Neuronal stem cell (in vitro differentiated cells): ENCODE results near the gene NUTM1.

Source experiments
- DNase-seq: peaks from one replicate; pipeline ENCODE4 v3.0.0-alpha.2; 2013; ENCODE audit warnings: low spot score
- H2AFZ ChIP-seq: one replicate; pipeline ENCODE4 v1.6.1; 2013; ENCODE audit warnings: mild to moderate bottlenecking, low read length, inconsistent platforms
- H2AK5ac ChIP-seq: 2 replicates; pipeline ENCODE4 v1.6.1; 2013; ENCODE audit warnings: low read depth, mild to moderate bottlenecking, inconsistent platforms, low read length, moderate library complexity, mixed read lengths
- H2BK120ac ChIP-seq: 2 replicates; pipeline ENCODE4 v1.6.1; 2013; ENCODE audit warnings: low read depth, mild to moderate bottlenecking, inconsistent platforms, low read length, moderate library complexity, mixed read lengths
- H2BK12ac ChIP-seq: one replicate; pipeline ENCODE4 v1.6.1; 2013; ENCODE audit warnings: low read length, inconsistent platforms
- H2BK15ac ChIP-seq: 2 replicates; pipeline ENCODE4 v1.6.1; 2013; ENCODE audit warnings: mild to moderate bottlenecking, low read length, inconsistent platforms, mixed read lengths
- H2BK5ac ChIP-seq: one replicate; pipeline ENCODE4 v1.6.1; 2013; ENCODE audit warnings: inconsistent platforms, mild to moderate bottlenecking, low read length, moderate library complexity
- H3K14ac ChIP-seq: one replicate; pipeline ENCODE4 v1.6.1; 2013; ENCODE audit warnings: low read length, inconsistent platforms
- H3K18ac ChIP-seq: 2 replicates; pipeline ENCODE4 v1.6.1; 2013; ENCODE audit warnings: low read length, inconsistent platforms
- H3K23ac ChIP-seq: 2 replicates; pipeline ENCODE4 v1.6.1; 2013; ENCODE audit warnings: low read depth, mild to moderate bottlenecking, mixed read lengths, low read length, inconsistent platforms; ENCODE audit not compliant: poor library complexity
- H3K27ac ChIP-seq: replicated peaks from 3 replicates; pipeline ENCODE4 v1.5.1; 2013; ENCODE audit warnings: low read length, inconsistent platforms
- H3K27me3 ChIP-seq, 3 experiments: 2 replicates each; pipeline ENCODE4 v1.6.1; 2013; ENCODE audit warnings: low read length in 3 of 3, mild to moderate bottlenecking in 2 of 3, inconsistent platforms in 1 of 3, low read depth in 1 of 3, mixed read lengths in 1 of 3, moderate library complexity in 1 of 3; ENCODE audit not compliant: control insufficient read depth in 3 of 3, insufficient read depth in 3 of 3
- H3K36me3 ChIP-seq, 2 donors: replicated peaks in 1 of 2; 2 replicates each; pipeline ENCODE4 v1.6.1; 2013; ENCODE audit warnings: low read length in 2 of 2; ENCODE audit not compliant: control insufficient read depth in 2 of 2, insufficient read depth in 2 of 2
- H3K4ac ChIP-seq: 2 replicates; pipeline ENCODE4 v1.6.1; 2013; ENCODE audit warnings: inconsistent platforms, mild to moderate bottlenecking, low read length, moderate library complexity
- H3K4me1 ChIP-seq, 2 donors: 1 replicate in 1 of 2; 2 replicates in 1 of 2; pipeline ENCODE4 v1.6.1; 2013; ENCODE audit warnings: low read length in 2 of 2, low read depth in 1 of 2; ENCODE audit not compliant: control insufficient read depth in 2 of 2, insufficient read depth in 1 of 2
- H3K4me2 ChIP-seq: one replicate; pipeline ENCODE4 v1.6.1; 2013; ENCODE audit warnings: mild to moderate bottlenecking, low read length, inconsistent platforms; ENCODE audit not compliant: insufficient read depth, poor library complexity, severe bottlenecking
- H3K4me3 ChIP-seq, 2 donors: 2 replicates each; pipeline ENCODE4 v1.5.1; 2013; ENCODE audit warnings: low read length in 2 of 2, mild to moderate bottlenecking in 2 of 2, inconsistent platforms in 1 of 2, moderate library complexity in 1 of 2
- H3K79me1 ChIP-seq: one replicate; pipeline ENCODE4 v1.6.1; 2013; ENCODE audit warnings: low read depth, mild to moderate bottlenecking, inconsistent platforms, low read length, moderate library complexity
- H3K9ac ChIP-seq: one replicate; pipeline ENCODE4 v1.6.1; 2013; ENCODE audit warnings: mild to moderate bottlenecking, low read depth, low read length, inconsistent platforms; ENCODE audit not compliant: poor library complexity
- H3K9me3 ChIP-seq, 2 donors: replicated peaks in 1 of 2; 2 replicates each; pipeline versions ENCODE3 to v1.6.1; 2013; ENCODE audit warnings: low read length in 2 of 2, mild to moderate bottlenecking in 2 of 2, inconsistent platforms in 1 of 2, low read depth in 1 of 2, mixed read lengths in 1 of 2, moderate library complexity in 1 of 2; ENCODE audit not compliant: control insufficient read depth in 2 of 2, insufficient read depth in 1 of 2
- H4K8ac ChIP-seq: one replicate; pipeline ENCODE4 v1.6.1; 2013; ENCODE audit warnings: low read depth, mild to moderate bottlenecking, inconsistent platforms, low read length, moderate library complexity
- H4K91ac ChIP-seq: one replicate; pipeline ENCODE4 v1.6.1; 2013; ENCODE audit warnings: low read length, low read depth, mild to moderate bottlenecking, inconsistent platforms; ENCODE audit not compliant: poor library complexity
- WGBS, 2 donors: extraction: QIAGEN DNeasy Blood & Tissue Kit; methylation state at CpG; one replicate each; pipeline ENCODE4 v1.1.7; 2013; ENCODE audit warnings: missing lambda C conversion rate in 2 of 2, mixed read lengths in 1 of 2; ENCODE audit not compliant: insufficient read length in 2 of 2, insufficient replicate concordance in 1 of 2; ENCODE audit errors: extremely low coverage in 2 of 2; 5-methylcytosine and 5-hydroxymethylcytosine counted together

Gene NUTM1

DNA sequence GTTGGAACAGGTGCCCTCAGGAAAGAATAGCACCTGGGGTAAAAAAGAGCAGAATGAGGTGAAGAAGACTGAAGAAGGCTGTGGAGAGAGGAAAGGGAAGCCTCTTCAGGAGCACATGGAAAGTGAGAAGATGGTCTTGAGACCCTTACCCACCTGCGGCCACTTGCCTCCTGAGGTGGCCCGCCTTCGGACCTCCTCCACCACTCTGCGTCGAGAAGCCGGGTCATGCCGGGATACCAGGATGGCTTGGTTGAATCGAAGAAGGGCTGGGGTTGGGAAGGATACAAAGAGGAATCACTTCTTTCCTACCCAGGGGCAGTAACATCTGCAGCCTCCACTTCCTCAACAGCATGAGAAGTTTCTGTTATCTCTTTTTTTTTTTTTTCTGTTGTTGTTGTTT lies 20.9 kb downstream of the NUTM1 start:
- Histone ChIP-seq H3K4me2 (no peak overlapping the region), H3K23ac (no peak overlapping the region), H3K27ac (no peak overlapping the region), H4K91ac (no peak overlapping the region), H2BK12ac (no peak overlapping the region), H3K14ac (no peak overlapping the region), H3K4me3 (no peak overlapping the region), H2AK5ac (no peak overlapping the region), H2BK5ac (no peak overlapping the region), H3K9ac (no peak overlapping the region), H3K79me1 (peaks cover 4% of the 10 kb centered on the region), H3K36me3 (peaks cover 24 to 46% of the 10 kb centered on the region in 2 donors), H3K9me3 (peaks cover 0 to 1% of the 10 kb centered on the region in 2 donors), H2BK15ac (no peak overlapping the region), H2AFZ (no peak overlapping the region), H2BK120ac (no peak overlapping the region), H3K4me1 (peaks cover 8 to 12% of the 10 kb centered on the region in 2 donors), H3K27me3 (no peaks in the 10 kb centered on the region), H4K8ac (no peak overlapping the region), H3K4ac (no peak overlapping the region), H3K18ac (no peak overlapping the region)
- WGBS, 2 donors, result no CpG with 5 or more reads among the region's 8 CpGs
- no peak for DNase-seq

DNA sequence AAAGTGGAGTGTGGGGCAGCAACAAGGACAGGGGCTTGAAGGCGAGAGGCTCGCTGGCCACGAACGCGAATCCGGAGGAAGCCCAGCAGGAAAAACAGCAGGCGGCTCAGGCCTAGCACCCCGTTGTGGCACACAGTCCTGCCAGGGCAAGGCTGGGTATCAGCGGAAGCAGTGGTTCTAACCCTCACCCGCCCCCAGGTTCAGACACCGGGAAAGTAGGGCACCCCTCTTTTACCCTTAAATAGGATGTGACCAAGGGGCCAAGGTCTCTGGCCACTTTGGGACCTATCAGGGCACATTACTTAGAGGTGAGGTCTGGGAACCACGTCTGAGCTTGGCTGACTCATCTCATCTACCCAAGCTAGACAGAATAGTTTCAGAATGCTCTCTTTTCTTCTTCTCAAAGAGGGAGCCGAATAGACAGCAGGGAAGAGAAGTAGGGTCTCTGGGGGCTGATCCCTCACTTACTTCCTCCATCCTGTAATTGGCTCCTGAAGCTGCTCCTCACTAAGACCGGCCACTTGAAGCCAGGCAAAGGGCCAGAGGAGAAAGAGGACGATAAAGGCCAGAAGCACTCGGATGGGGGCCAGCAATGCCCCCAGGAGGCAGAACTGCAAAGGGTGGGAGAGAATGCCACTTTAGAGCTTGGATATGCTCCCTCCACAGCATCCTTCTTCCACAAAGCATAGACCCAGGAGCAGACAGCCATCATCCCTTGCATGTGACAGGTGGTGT lies 22.1 kb downstream of the NUTM1 start:
- Histone ChIP-seq H3K4ac (peak overlapping the region; percentile 32), H3K4me1 (peaks cover 8 to 12% of the 10 kb centered on the region in 2 donors), H3K27me3 (no peaks in the 10 kb centered on the region), H3K4me2 (no peak overlapping the region), H3K79me1 (peaks cover 4% of the 10 kb centered on the region), H2BK12ac (no peak overlapping the region), H3K9ac (no peak overlapping the region), H2BK120ac (no peak overlapping the region), H3K36me3 (peaks cover 17 to 33% of the 10 kb centered on the region in 2 donors), H2AK5ac (no peak overlapping the region), H3K27ac (no peak overlapping the region), H4K91ac (peak overlapping the region; percentile 64), H2BK15ac (no peak overlapping the region), H3K14ac (no peak overlapping the region), H3K18ac (peak overlapping the region; percentile 48), H3K9me3 (peaks cover 0 to 1% of the 10 kb centered on the region in 2 donors), H3K4me3 (peak overlapping the region in 1 of 2 donors; percentile 98), H3K23ac (no peak overlapping the region), H4K8ac (no peak overlapping the region), H2BK5ac (no peak overlapping the region), H2AFZ (peak overlapping the region; percentile 100)
- no CpG with 5 or more reads among the region's 16 CpGs for WGBS, 2 donors
- DNase-seq, result no peak

DNA sequence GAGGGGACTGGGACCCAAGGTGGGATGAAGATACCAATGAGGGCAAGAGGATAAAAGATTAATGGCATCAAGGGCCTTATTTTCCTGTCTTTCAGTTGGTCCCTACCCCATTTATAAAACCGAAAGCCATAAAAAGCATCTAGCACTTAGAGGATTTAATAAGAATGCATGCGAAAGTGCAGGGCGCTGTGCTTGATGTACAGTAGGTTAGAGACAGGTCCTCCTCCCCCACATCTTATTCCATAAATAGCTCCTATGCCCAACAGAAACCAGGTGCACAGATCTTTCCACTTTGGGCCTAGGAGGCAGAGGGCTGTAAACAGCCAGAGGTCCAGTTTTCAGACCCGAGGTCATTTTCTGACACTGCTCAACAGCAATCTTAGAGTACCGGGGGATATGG lies 22.7 kb downstream of the NUTM1 start:
- H3K36me3 ChIP-seq, result peaks cover 17 to 28% of the 10 kb centered on the region in 2 donors
- peak overlapping the region; percentile 100 for H2AFZ ChIP-seq
- H3K79me1 ChIP-seq, result peaks cover 4% of the 10 kb centered on the region
- H2BK120ac ChIP-seq, result no peak overlapping the region
- H4K8ac ChIP-seq, result no peak overlapping the region
- peak overlapping the region; percentile 65 for H3K4me2 ChIP-seq
- peaks cover 8 to 12% of the 10 kb centered on the region in 2 donors for H3K4me1 ChIP-seq
- peak overlapping the region; percentile 19 for H3K27ac ChIP-seq
- H2AK5ac ChIP-seq, result peak overlapping the region; percentile 60
- no peak overlapping the region for H3K9ac ChIP-seq
- H3K4ac ChIP-seq, result no peak overlapping the region
- peaks cover 0 to 1% of the 10 kb centered on the region in 2 donors for H3K9me3 ChIP-seq
- H2BK15ac ChIP-seq, result no peak overlapping the region
- H3K18ac ChIP-seq, result peak overlapping the region; percentile 5
- WGBS, 2 donors, result no CpG with 5 or more reads among the region's 5 CpGs
- H3K23ac ChIP-seq, result no peak overlapping the region
- no peak overlapping the region for H3K14ac ChIP-seq
- H3K4me3 ChIP-seq, result peak overlapping the region; percentile 78 to 98
- DNase-seq, result no peak
- H2BK5ac ChIP-seq, result peak overlapping the region; percentile 32
- no peak overlapping the region for H4K91ac ChIP-seq
- H2BK12ac ChIP-seq, result no peak overlapping the region
- no peaks in the 10 kb centered on the region for H3K27me3 ChIP-seq

DNA sequence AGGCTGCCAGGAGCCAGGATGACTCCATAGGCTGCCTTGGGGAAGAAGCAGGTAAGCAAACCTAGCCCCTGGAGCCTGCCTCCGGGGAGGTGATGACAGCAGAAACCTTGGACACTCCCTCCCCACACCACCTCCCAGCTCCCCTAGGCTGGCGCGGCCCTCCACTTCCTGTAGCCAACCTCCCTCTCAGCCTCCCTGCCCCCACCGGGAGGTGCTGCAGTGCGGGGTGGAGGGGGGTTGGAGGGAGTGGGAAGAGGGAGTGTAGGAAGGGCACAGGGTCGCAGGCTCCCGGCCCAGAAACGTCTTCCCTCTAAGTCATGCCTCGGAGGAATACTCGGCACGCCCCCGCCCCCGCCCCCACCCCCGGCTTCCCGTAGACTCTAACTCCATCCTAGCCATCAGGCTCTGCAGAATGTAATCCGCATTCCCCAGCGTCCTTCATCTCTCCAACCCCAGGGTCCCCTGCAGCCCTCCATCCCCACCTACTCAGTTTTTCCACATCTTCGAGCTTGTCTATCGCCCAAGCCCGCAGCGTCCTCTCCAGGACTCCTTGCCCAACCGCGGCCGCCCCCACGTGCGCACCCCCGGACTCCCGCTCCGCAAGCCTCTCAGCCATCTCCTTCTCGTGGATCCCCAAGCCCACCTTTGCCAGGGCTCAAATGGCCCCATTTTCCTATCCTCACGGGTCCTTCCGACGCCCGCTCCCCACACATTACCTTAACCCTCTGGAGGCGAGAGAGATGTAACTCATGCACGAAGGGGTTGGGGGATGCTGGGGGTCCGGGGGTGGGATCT lies 23.4 kb downstream of the NUTM1 start:
- H3K79me1 ChIP-seq, result peaks cover 4% of the 10 kb centered on the region
- peak overlapping the region; percentile 84 for H2BK15ac ChIP-seq
- peak overlapping the region; percentile 100 for H2AFZ ChIP-seq
- peak overlapping the region; percentile 95 for H3K4me2 ChIP-seq
- no CpG with 5 or more reads among the region's 37 CpGs for WGBS, 2 donors
- no peak overlapping the region for H2BK12ac ChIP-seq
- H3K27ac ChIP-seq, result peak overlapping the region; percentile 79
- H2BK5ac ChIP-seq, result peak overlapping the region; percentile 83
- peak overlapping the region; percentile 86 for H3K4ac ChIP-seq
- peak overlapping the region; percentile 67 for H3K23ac ChIP-seq
- H3K36me3 ChIP-seq, result peaks cover 13 to 21% of the 10 kb centered on the region in 2 donors
- peaks cover 8 to 12% of the 10 kb centered on the region in 2 donors for H3K4me1 ChIP-seq
- peak overlapping the region; percentile 74 for H4K8ac ChIP-seq
- H3K18ac ChIP-seq, result peak overlapping the region; percentile 99
- H4K91ac ChIP-seq, result no peak overlapping the region
- H3K4me3 ChIP-seq, result peak overlapping the region; percentile 89 to 98
- H3K9ac ChIP-seq, result peak overlapping the region; percentile 94
- DNase-seq, result peak; percentile 63
- peaks cover 0 to 1% of the 10 kb centered on the region in 2 donors for H3K9me3 ChIP-seq
- no peaks in the 10 kb centered on the region for H3K27me3 ChIP-seq
- no peak overlapping the region for H3K14ac ChIP-seq
- H2BK120ac ChIP-seq, result no peak overlapping the region
- H2AK5ac ChIP-seq, result peak overlapping the region; percentile 79
